BLaER1 (cell line): Measurements from ENCODE around the gene ATP5F1C.

Experiments
- H3K27ac ChIP-seq: shearing (Covaris generic); formaldehyde crosslinking; 2 replicates; pipeline ENCODE4 v1.8.1; 2022
- H3K27me3 ChIP-seq: shearing (Covaris generic); formaldehyde crosslinking; 2 replicates; pipeline ENCODE4 v1.8.1; 2022
- H3K36me3 ChIP-seq: shearing (Covaris generic); formaldehyde crosslinking; 2 replicates; pipeline ENCODE4 v1.8.1; 2022
- H3K4me1 ChIP-seq: shearing (Covaris generic); formaldehyde crosslinking; 2 replicates; pipeline ENCODE4 v1.8.1; 2022
- H3K4me2 ChIP-seq: shearing (Covaris generic); formaldehyde crosslinking; 2 replicates; pipeline ENCODE4 v1.8.1; 2022
- H3K4me3 ChIP-seq: shearing (Covaris generic); formaldehyde crosslinking; 2 replicates; pipeline ENCODE4 v1.8.1; 2022
- H3K9ac ChIP-seq: shearing (Covaris generic); formaldehyde crosslinking; 2 replicates; pipeline ENCODE4 v1.8.1; 2022
- H3K9me3 ChIP-seq: shearing (Covaris generic); formaldehyde crosslinking; 2 replicates; pipeline ENCODE4 v1.8.1; 2022
- H4K20me1 ChIP-seq: shearing (Covaris generic); formaldehyde crosslinking; 2 replicates; pipeline ENCODE4 v1.8.1; 2022
- Cebpa-rat ChIP-seq: shearing (Covaris generic); IDR thresholded peaks from 2 replicates; pipeline ENCODE4 v1.8.1; 2022

Gene ATP5F1C

DNA sequence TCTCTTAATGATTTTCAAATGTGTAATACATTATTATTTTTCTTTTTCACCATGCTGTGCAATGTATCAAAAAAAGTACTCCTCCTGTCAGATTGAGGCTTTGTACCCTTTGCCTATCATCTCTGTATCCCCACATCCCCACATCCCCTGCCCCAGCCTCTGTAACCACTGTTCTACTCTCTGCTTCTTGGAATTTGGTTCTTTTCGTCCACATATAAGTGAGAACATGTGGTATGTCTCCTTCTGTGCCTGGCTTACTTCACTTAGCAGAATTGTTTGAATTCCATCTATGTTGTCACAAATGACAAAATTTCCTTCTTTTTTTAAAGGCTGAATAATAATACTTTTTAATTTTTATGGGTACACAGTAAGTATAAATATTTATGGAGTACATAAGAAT lies 44.1 kb downstream of the ATP5F1C start:
- Histone ChIP-seq H3K36me3 (peaks cover 68% of the 10 kb centered on the region), H4K20me1 (peaks cover 46% of the 10 kb centered on the region)
- TF ChIP-seq Cebpa-rat = no peak

GRCh38 chr10:7833210-7833609 lies 45.2 kb downstream of the ATP5F1C start:
- no peaks in the 10 kb centered on the region for H3K4me1 ChIP-seq
- no peak overlapping the region for H3K9ac ChIP-seq
- H3K4me2 ChIP-seq = no peak overlapping the region
- peaks cover 41% of the 10 kb centered on the region for H4K20me1 ChIP-seq
- no peaks in the 10 kb centered on the region for H3K27me3 ChIP-seq
- TF ChIP-seq Cebpa-rat = no peak
- H3K27ac ChIP-seq = no peak overlapping the region
- H3K9me3 ChIP-seq = no peaks in the 10 kb centered on the region
- H3K4me3 ChIP-seq = no peak overlapping the region
- peaks cover 65% of the 10 kb centered on the region for H3K36me3 ChIP-seq

More for the DNA sequence above, 44.1 kb downstream of the ATP5F1C start:
- no peaks in the 10 kb centered on the region for H3K27me3 ChIP-seq
- no peaks in the 10 kb centered on the region for H3K9me3 ChIP-seq
- H3K4me2 ChIP-seq = no peak overlapping the region
- no peak overlapping the region for H3K4me3 ChIP-seq
- no peaks in the 10 kb centered on the region for H3K4me1 ChIP-seq
- H3K27ac ChIP-seq = no peak overlapping the region
- no peak overlapping the region for H3K9ac ChIP-seq

DNA sequence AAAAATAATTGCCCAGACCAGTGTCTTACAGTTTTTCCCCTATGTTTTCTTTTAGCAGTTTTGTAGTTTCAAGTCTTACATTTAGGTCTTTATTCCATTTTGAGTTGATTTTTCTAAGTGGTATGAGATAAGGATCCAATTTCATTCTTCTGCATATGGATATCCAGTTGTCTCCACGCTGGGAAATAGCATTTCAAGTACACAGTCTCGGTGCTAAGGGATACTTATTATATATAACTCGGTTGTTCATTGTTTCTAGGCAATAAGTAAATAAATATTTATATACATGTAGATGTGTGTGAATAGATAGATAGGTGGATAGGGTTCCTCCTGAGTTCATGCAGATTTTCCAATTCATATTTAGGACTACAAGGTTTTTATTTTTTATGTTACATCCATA lies 46.3 kb downstream of the ATP5F1C start:
- no peak overlapping the region for H3K4me2 ChIP-seq
- no peak overlapping the region for H3K4me3 ChIP-seq
- peaks cover 37% of the 10 kb centered on the region for H4K20me1 ChIP-seq
- H3K4me1 ChIP-seq = no peaks in the 10 kb centered on the region
- H3K9me3 ChIP-seq = no peaks in the 10 kb centered on the region
- H3K9ac ChIP-seq = no peak overlapping the region
- TF ChIP-seq Cebpa-rat = no peak
- H3K36me3 ChIP-seq = peaks cover 65% of the 10 kb centered on the region
- no peak overlapping the region for H3K27ac ChIP-seq
- H3K27me3 ChIP-seq = no peaks in the 10 kb centered on the region

DNA sequence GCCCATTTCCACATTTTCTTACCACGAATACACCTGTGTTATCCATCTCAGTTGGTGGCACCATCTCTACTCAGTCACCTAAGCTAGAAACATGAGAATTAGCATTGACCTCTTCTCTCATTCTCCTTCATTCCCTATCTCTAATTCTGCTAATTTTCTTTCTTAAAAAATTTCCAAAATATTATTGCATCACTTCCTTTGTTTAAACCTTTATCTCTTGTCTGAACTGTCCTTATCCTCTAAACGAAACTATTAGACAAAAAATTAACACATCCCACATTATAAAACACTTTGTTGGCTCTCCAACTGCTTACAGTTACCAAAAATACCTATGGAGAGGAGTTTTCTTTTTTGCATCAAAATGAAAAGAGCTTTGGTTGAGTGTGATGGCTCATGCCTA lies 48.6 kb downstream of the ATP5F1C start:
- Histone ChIP-seq H4K20me1 (peaks cover 29% of the 10 kb centered on the region), H3K4me1 (no peaks in the 10 kb centered on the region), H3K27ac (no peak overlapping the region), H3K9ac (no peak overlapping the region), H3K4me2 (no peak overlapping the region), H3K9me3 (no peaks in the 10 kb centered on the region), H3K4me3 (no peak overlapping the region), H3K36me3 (peaks cover 56% of the 10 kb centered on the region), H3K27me3 (no peaks in the 10 kb centered on the region)
- TF ChIP-seq Cebpa-rat = no peak

- Histone ChIP-seq H3K27ac (no peak overlapping the region), H3K27me3 (no peaks in the 10 kb centered on the region), H3K4me2 (no peak overlapping the region), H3K4me1 (no peaks in the 10 kb centered on the region), H4K20me1 (peaks cover 13% of the 10 kb centered on the region), H3K9ac (no peak overlapping the region), H3K9me3 (no peaks in the 10 kb centered on the region), H3K4me3 (no peak overlapping the region), H3K36me3 (peaks cover 18% of the 10 kb centered on the region)
- TF ChIP-seq Cebpa-rat = no peak
Observed at GRCh38 chr10:7846591-7846990, 58.6 kb downstream of the ATP5F1C start.

DNA sequence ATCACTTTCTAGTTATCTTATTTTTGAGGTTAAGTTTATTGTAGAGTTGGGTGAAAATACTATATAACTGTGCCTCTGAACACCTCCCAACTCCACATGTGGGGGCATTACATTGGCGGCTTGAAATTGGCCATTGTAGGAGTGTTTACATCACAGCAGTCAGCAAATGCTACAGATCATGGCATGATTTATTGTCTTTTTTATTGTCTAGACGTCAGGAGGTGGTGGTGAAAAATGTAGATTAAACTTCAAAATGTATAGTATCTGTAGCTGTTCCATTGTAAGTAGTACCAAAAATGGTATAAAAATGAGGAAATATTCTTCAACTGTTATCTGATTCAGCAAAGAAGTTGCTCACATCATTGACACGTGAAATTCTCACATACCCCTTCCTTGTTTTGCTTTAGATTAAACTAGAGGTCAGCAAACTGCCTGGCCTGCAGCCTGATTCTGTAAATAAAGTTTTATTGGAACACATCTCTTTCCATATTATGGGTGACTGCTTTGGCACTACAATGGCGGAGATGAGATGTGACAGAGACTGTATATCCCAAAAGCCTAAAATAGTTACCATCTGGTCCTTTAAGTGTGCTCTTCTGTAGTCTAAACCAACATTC lies 65.4 kb downstream of the ATP5F1C start:
- Histone ChIP-seq H3K4me3 (no peak overlapping the region), H3K27me3 (no peaks in the 10 kb centered on the region), H3K4me1 (no peaks in the 10 kb centered on the region), H4K20me1 (peaks cover 11% of the 10 kb centered on the region), H3K9ac (no peak overlapping the region), H3K27ac (no peak overlapping the region), H3K9me3 (no peaks in the 10 kb centered on the region), H3K36me3 (peaks cover 17% of the 10 kb centered on the region; the same call in 1 of the 2 replicates), H3K4me2 (no peak overlapping the region)
- no peak for TF ChIP-seq Cebpa-rat

DNA sequence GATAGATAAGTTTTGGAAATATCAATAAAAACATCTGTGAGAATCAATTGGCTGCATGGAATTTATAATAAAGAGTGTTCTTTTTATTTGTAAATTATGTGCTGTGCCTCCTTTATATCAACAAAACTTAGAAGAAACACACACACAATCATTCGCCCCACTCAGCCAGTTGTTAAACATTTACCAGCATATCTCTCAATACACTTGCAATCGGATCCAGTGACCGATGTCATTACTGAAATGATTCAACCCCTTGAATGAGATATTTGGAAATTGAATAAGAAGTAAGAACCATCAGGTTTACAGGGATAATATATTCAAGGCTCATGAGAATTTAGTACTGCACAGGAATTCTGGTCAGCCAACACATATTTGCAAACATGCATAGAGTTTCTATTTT lies 65.9 kb downstream of the ATP5F1C start:
- Histone ChIP-seq H3K4me2 (no peak overlapping the region), H3K4me1 (no peaks in the 10 kb centered on the region), H3K27ac (no peak overlapping the region)

DNA sequence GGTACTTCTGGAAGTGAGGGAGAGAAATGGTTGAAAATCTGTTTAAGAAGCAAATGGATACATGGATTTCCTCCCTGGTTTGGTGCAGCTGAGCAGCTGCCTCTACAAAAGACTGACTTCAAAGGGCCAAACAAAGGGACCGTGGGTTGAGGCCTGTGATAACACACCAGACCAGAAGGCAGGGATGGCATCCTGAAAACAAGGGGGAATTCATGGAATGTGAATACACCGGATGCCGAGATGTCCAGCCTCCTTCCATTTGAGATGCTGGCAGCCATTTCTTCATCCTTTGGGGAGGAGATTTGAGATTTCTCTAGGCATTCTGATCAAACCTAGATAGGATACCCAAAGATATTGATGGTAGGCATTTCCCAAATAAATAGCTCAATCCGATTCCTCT lies 67.2 kb downstream of the ATP5F1C start:
- H3K4me2 ChIP-seq = no peak overlapping the region
- TF ChIP-seq Cebpa-rat = no peak
- H3K9ac ChIP-seq = no peak overlapping the region
- no peaks in the 10 kb centered on the region for H3K4me1 ChIP-seq
- no peaks in the 10 kb centered on the region for H3K27me3 ChIP-seq
- no peak overlapping the region for H3K4me3 ChIP-seq
- H3K27ac ChIP-seq = no peak overlapping the region
- no peaks in the 10 kb centered on the region for H4K20me1 ChIP-seq
- peaks cover 23% of the 10 kb centered on the region; the same call in 1 of the 2 replicates for H3K36me3 ChIP-seq
- peaks cover 11% of the 10 kb centered on the region for H3K9me3 ChIP-seq

More for the DNA sequence above, 65.9 kb downstream of the ATP5F1C start:
- no peak overlapping the region for H3K9ac ChIP-seq
- H3K4me3 ChIP-seq = no peak overlapping the region
- peaks cover 17% of the 10 kb centered on the region; the same call in 1 of the 2 replicates for H3K36me3 ChIP-seq
- TF ChIP-seq Cebpa-rat = no peak
- no peaks in the 10 kb centered on the region for H3K9me3 ChIP-seq
- H3K27me3 ChIP-seq = no peaks in the 10 kb centered on the region
- peaks cover 5% of the 10 kb centered on the region for H4K20me1 ChIP-seq

GRCh38 chr10:7856678-7857077 lies 68.7 kb downstream of the ATP5F1C start:
- no peak for TF ChIP-seq Cebpa-rat
- Histone ChIP-seq H3K4me2 (no peak overlapping the region), H3K9ac (no peak overlapping the region), H3K27me3 (no peaks in the 10 kb centered on the region), H3K4me3 (no peak overlapping the region), H3K9me3 (peaks cover 25% of the 10 kb centered on the region), H4K20me1 (no peaks in the 10 kb centered on the region), H3K36me3 (peaks cover 27% of the 10 kb centered on the region; the same call in 1 of the 2 replicates), H3K27ac (no peak overlapping the region), H3K4me1 (no peaks in the 10 kb centered on the region)

DNA sequence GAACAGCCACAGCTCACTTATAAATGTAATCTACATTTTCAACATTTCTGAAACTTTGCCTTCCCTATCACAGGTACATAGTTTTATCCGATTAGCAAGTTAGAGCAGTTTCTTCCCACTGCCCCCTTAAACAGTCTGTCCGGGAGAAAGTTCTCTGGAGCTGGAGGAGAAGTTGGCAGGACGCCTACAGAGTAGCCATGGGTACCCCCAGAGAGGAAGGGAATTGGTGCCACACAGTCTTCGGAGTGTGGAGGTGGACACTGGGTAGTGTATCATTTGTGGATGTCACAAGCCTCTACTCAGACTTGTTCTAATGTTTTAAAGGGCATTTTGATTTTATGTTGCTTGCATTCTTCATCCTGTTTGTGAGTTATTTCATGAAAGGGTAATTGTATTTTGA lies 69.3 kb downstream of the ATP5F1C start:
- H3K27ac ChIP-seq = no peak overlapping the region
- H3K4me3 ChIP-seq = no peak overlapping the region
- H3K27me3 ChIP-seq = no peaks in the 10 kb centered on the region
- peaks cover 28% of the 10 kb centered on the region; the same call in 1 of the 2 replicates for H3K36me3 ChIP-seq
- no peaks in the 10 kb centered on the region for H3K4me1 ChIP-seq
- H3K9me3 ChIP-seq = peaks cover 31% of the 10 kb centered on the region
- H4K20me1 ChIP-seq = no peaks in the 10 kb centered on the region
- no peak for TF ChIP-seq Cebpa-rat
- no peak overlapping the region for H3K9ac ChIP-seq
- no peak overlapping the region for H3K4me2 ChIP-seq
